ENCODE results near the gene TNPO3. TPM values are rescaled to one million over a fixed set of nuclear protein-coding genes. Genes with fewer than 3 reads are reported as not detected.

Gene TNPO3
- total RNA-seq, 4 donors from 2014 or later = 29.9 to 41.6 (median 37.8) TPM

DNA sequence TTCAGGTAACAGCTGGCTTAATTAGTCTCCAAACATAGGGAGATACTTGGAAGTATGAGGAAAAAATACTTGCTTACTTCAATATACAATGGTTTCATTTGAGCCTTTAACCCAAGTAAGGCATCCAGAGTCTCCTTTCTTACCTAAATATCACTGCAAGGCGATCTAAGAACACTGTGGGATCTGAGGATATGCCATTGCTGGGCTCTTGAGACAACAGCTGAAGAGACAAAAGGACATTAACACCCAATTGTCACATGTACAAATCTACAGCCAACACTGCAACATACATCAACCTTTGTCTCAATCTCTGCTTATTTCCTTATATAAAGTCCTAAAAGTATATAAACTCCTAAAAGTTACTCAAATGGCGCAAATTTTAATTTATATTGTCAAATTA lies 72.8 kb downstream of the TNPO3 start:
- Histone ChIP-seq H3K9me3 (no peaks in the 10 kb centered on the region), H3K4me3 (no peak overlapping the region), H3K27ac (no peak overlapping the region), H3K36me3 (peaks cover 0 to 77% (median 41%) of the 10 kb centered on the region in 4 donors), H3K27me3 (no peaks in the 10 kb centered on the region), H3K4me1 (no peaks in the 10 kb centered on the region)
- 92 to 95% methylated on average over 2 of the region's 2 CpGs for WGBS, 2 donors (ENCODE audit: low coverage in 1 of 2)
- intact Hi-C loops (cut with DNase I; ENCODE audit: low total_unique reads) (no loop called here), in situ Hi-C loops (cut with MboI; ENCODE audit: low pct_ligation_motif_present in 1 of 4, low pct_unique_long_range_greater_than_20kb in 1 of 4, low sequenced_read_pairs in 3 of 4) (no loop called here)
- TF ChIP-seq POLR2AphosphoS5 (IDR thresholded peaks at IDR 0.05) (no peak), CTCF (IDR thresholded peaks at IDR 0.05) (no peak), EP300 (IDR thresholded peaks at IDR 0.05; ENCODE audit: low read depth) (no peak), POLR2A (IDR thresholded peaks at IDR 0.05) (no peak)
- DNase-seq = no peak

DNA sequence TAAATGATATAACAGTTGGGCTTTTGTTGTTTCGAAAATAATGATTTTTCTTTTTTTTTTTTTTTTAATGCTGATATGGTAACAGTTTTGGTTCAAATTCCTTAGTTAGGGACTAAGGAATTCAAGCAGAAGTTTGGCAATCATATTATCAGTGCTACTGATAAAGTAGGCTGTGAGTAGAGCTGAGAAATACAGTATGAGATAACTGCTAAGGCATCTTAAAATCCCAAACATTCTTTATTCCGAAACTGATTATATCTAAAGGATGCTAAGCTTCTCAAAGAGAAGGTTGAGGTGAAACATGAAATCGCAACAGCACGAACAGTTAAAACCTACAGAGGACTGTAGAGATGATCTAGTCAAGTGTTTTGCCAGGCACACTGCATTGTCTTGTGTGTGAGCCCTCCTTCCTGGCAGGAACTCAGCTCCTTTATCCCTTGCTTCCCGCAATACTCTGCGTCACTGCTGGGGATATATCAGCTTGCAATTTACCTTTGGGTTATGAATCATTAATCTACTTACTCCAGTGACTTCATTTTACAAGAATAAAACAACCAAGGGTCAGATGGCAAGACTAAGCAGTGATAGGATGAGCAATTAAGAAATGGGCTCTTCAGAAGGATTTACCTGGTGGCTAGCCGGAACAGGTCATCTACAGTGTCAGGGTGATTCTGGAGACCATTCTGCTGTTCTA lies 80.5 kb downstream of the TNPO3 start:
- Histone ChIP-seq H3K4me1 (no peaks in the 10 kb centered on the region), H3K4me3 (no peak overlapping the region), H3K27me3 (no peaks in the 10 kb centered on the region), H3K27ac (no peak overlapping the region), H3K36me3 (peaks cover 0 to 59% (median 26%) of the 10 kb centered on the region in 4 donors), H3K9me3 (no peaks in the 10 kb centered on the region)
- TF ChIP-seq POLR2AphosphoS5 (IDR thresholded peaks at IDR 0.05) = no peak
- TF ChIP-seq CTCF (IDR thresholded peaks at IDR 0.05) = no peak
- no peak for TF ChIP-seq EP300 (IDR thresholded peaks at IDR 0.05; ENCODE audit: low read depth)
- TF ChIP-seq POLR2A (IDR thresholded peaks at IDR 0.05) = no peak
- 80 to 88% methylated on average over 7 of the region's 7 CpGs for WGBS, 2 donors (ENCODE audit: low coverage in 1 of 2)
- in situ Hi-C loops (cut with MboI; ENCODE audit: low pct_ligation_motif_present in 1 of 4, low pct_unique_long_range_greater_than_20kb in 1 of 4, low sequenced_read_pairs in 3 of 4) = loop anchor here in 1 of 4 donors (25.0 kb wide), 2 partner anchors 112 to 113 kb away; partner anchors contain the start of gene ATP6V1F
- no peak for DNase-seq
- intact Hi-C loops (cut with DNase I; ENCODE audit: low total_unique reads) = no loop called here

DNA sequence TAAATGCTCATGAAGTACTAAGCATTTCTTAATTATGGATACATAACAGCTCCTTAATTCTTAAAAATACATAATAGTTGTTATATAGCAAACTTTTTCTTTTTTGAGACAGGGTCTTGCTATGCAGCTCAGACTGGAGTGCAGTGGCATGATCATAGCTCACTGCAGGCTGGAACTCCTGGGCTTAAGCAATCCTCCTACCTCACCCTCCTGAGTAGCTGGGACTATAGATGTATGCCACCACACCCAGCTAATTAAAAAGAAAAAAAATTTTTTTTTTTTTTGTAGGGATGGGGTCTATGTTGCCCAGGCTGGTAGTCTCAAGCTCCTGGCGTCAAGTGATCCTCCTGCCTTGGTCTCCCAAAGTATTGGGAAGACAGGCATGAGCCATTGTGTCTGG lies 86.3 kb downstream of the TNPO3 start:
- H3K27ac ChIP-seq = no peak overlapping the region
- intact Hi-C loops (cut with DNase I; ENCODE audit: low total_unique reads) = no loop called here
- WGBS, 2 donors (ENCODE audit: low coverage in 1 of 2) = 96% methylated on average over 1 of the region's 1 CpG; no CpG with 5 or more reads in 1 of the 2 donors
- H3K9me3 ChIP-seq = no peaks in the 10 kb centered on the region
- H3K27me3 ChIP-seq = no peaks in the 10 kb centered on the region
- peaks cover 0 to under 1% (median 0%) of the 10 kb centered on the region in 4 donors for H3K4me1 ChIP-seq
- peaks cover 0 to 73% (median 37%) of the 10 kb centered on the region in 4 donors for H3K36me3 ChIP-seq
- in situ Hi-C loops (cut with MboI; ENCODE audit: low pct_ligation_motif_present in 1 of 4, low pct_unique_long_range_greater_than_20kb in 1 of 4, low sequenced_read_pairs in 3 of 4) = loop anchor here in 1 of 4 donors (25.0 kb wide), 2 partner anchors 106 to 119 kb away; partner anchors contain the start of gene ATP6V1F
- DNase-seq = no peak
- H3K4me3 ChIP-seq = no peak overlapping the region
- TF ChIP-seq POLR2AphosphoS5 (IDR thresholded peaks at IDR 0.05) = no peak
- no peak for TF ChIP-seq CTCF (IDR thresholded peaks at IDR 0.05)
- no peak for TF ChIP-seq EP300 (IDR thresholded peaks at IDR 0.05; ENCODE audit: low read depth)
- TF ChIP-seq POLR2A (IDR thresholded peaks at IDR 0.05) = no peak

GRCh38 chr7:128963327-128963757 lies 91.6 kb downstream of the TNPO3 start:
- Histone ChIP-seq H3K4me3 (no peak overlapping the region), H3K27me3 (no peaks in the 10 kb centered on the region), H3K27ac (no peak overlapping the region), H3K4me1 (peaks cover 0 to 2% (median 0%) of the 10 kb centered on the region in 4 donors), H3K9me3 (no peaks in the 10 kb centered on the region), H3K36me3 (peaks cover 0 to 48% (median 22%) of the 10 kb centered on the region in 4 donors)
- no peak for TF ChIP-seq CTCF (IDR thresholded peaks at IDR 0.05)
- TF ChIP-seq EP300 (IDR thresholded peaks at IDR 0.05; ENCODE audit: low read depth) = no peak
- no peak for TF ChIP-seq POLR2A (IDR thresholded peaks at IDR 0.05)
- no peak for TF ChIP-seq POLR2AphosphoS5 (IDR thresholded peaks at IDR 0.05)
- in situ Hi-C loops (cut with MboI; ENCODE audit: low pct_ligation_motif_present in 1 of 4, low pct_unique_long_range_greater_than_20kb in 1 of 4, low sequenced_read_pairs in 3 of 4) = loop anchor here in 1 of 4 donors (25.0 kb wide), 2 partner anchors 101 to 124 kb away; partner anchors contain the start of gene ATP6V1F
- intact Hi-C loops (cut with DNase I; ENCODE audit: low total_unique reads) = no loop called here
- no peak for DNase-seq
- 85 to 100% methylated on average over 1 of the region's 1 CpG for WGBS, 2 donors (ENCODE audit: low coverage in 1 of 2)
